Nephron (organoid): ENCODE measurements around the gene GAK.

Experiments used
- H3K27ac Mint-ChIP-seq, 3 experiments: 2 replicates each; pipeline ENCODE4 v1.8.0; 2020; ENCODE audit warnings: mixed read lengths in 3 of 3, mild to moderate bottlenecking in 2 of 3, moderate library complexity in 1 of 3
- H3K27me3 Mint-ChIP-seq: 2 replicates; pipeline ENCODE4 v1.8.0; 2021; ENCODE audit warnings: low read depth, mild to moderate bottlenecking, moderate library complexity, mixed read lengths
- H3K36me3 Mint-ChIP-seq: 2 replicates; pipeline ENCODE4 v1.8.0; 2020; ENCODE audit warnings: low read depth, mixed read lengths
- H3K4me1 Mint-ChIP-seq: 2 replicates; pipeline ENCODE4 v1.8.0; 2020; ENCODE audit warnings: mixed read lengths
- H3K4me3 Mint-ChIP-seq, 3 experiments: 2 replicates each; pipeline ENCODE4 v1.8.0; 2020; ENCODE audit warnings: mild to moderate bottlenecking in 3 of 3, mixed read lengths in 3 of 3, moderate library complexity in 2 of 3
- H3K9me3 Mint-ChIP-seq: 2 replicates; pipeline ENCODE4 v1.8.0; 2020; ENCODE audit warnings: mixed read lengths
- CTCF ChIP-seq, 3 experiments: fragments of 200-600 bp; sonication (generic); IDR thresholded peaks; one replicate each; pipeline ENCODE4 v1.5.0; 2021; ENCODE audit warnings: antibody characterized with exemption in 3 of 3; ENCODE audit not compliant: unreplicated experiment in 3 of 3

GAK gene

GRCh38 chr4:901192-901910 is 30.8 kb downstream of the GAK start:
- Mint-ChIP-seq H3K9me3 (no peaks in the 10 kb centered on the region), H3K36me3 (peaks cover 27% of the 10 kb centered on the region), H3K4me1 (no peaks in the 10 kb centered on the region), H3K4me3 (no peak overlapping the region), H3K27ac (no peak overlapping the region), H3K27me3 (no peaks in the 10 kb centered on the region)
- TF ChIP-seq CTCF (IDR thresholded peaks at IDR 0.05; ENCODE audit: unreplicated experiment in 3 of 3), result no peak

- Mint-ChIP-seq H3K4me1 (no peaks in the 10 kb centered on the region), H3K27me3 (no peaks in the 10 kb centered on the region), H3K9me3 (no peaks in the 10 kb centered on the region), H3K4me3 (no peak overlapping the region), H3K27ac (no peak overlapping the region), H3K36me3 (peaks cover 28% of the 10 kb centered on the region)
- no peak for TF ChIP-seq CTCF (IDR thresholded peaks at IDR 0.05; ENCODE audit: unreplicated experiment in 3 of 3)
These were observed 31.4 kb downstream of the GAK start for GRCh38 chr4:900721-901120.

- no peak overlapping the region for H3K27ac Mint-ChIP-seq
- peaks cover 28% of the 10 kb centered on the region for H3K36me3 Mint-ChIP-seq
- no peaks in the 10 kb centered on the region for H3K4me1 Mint-ChIP-seq
- no peak overlapping the region for H3K4me3 Mint-ChIP-seq
- TF ChIP-seq CTCF (IDR thresholded peaks at IDR 0.05; ENCODE audit: unreplicated experiment in 3 of 3), result no peak
- no peaks in the 10 kb centered on the region for H3K9me3 Mint-ChIP-seq
- no peaks in the 10 kb centered on the region for H3K27me3 Mint-ChIP-seq
These were observed 32.0 kb downstream of the GAK start for GRCh38 chr4:900073-900472.

GRCh38 chr4:899556-899906 is 32.6 kb downstream of the GAK start:
- Mint-ChIP-seq H3K27me3 (no peaks in the 10 kb centered on the region), H3K4me1 (no peaks in the 10 kb centered on the region), H3K36me3 (peaks cover 28% of the 10 kb centered on the region), H3K9me3 (no peaks in the 10 kb centered on the region), H3K27ac (no peak overlapping the region), H3K4me3 (no peak overlapping the region)
- TF ChIP-seq CTCF (IDR thresholded peaks at IDR 0.05; ENCODE audit: unreplicated experiment in 3 of 3), result no peak

- Mint-ChIP-seq H3K27ac (no peak overlapping the region), H3K9me3 (no peaks in the 10 kb centered on the region), H3K4me1 (no peaks in the 10 kb centered on the region), H3K4me3 (no peak overlapping the region), H3K36me3 (peaks cover 28% of the 10 kb centered on the region), H3K27me3 (no peaks in the 10 kb centered on the region)
- TF ChIP-seq CTCF (IDR thresholded peaks at IDR 0.05; ENCODE audit: unreplicated experiment in 3 of 3), result no peak
These were observed 33.1 kb downstream of the GAK start for GRCh38 chr4:898869-899555.

- H3K27me3 Mint-ChIP-seq, result no peaks in the 10 kb centered on the region
- no peak overlapping the region for H3K4me3 Mint-ChIP-seq
- no peak for TF ChIP-seq CTCF (IDR thresholded peaks at IDR 0.05; ENCODE audit: unreplicated experiment in 3 of 3)
- no peak overlapping the region for H3K27ac Mint-ChIP-seq
- no peaks in the 10 kb centered on the region for H3K4me1 Mint-ChIP-seq
- H3K36me3 Mint-ChIP-seq, result peaks cover 27% of the 10 kb centered on the region
- no peaks in the 10 kb centered on the region for H3K9me3 Mint-ChIP-seq
These were observed 34.0 kb downstream of the GAK start for GRCh38 chr4:898123-898522.
